Inflammatory macrophage (primary cell): Measurements from ENCODE around the gene ANKRD6.
A peak's percentile ranks its signal among the peaks of the same experiment; 100 is the strongest.

Experiments
- DNase-seq, 2 donors: peaks; one replicate each; pipeline ENCODE4 v3.0.0-alpha.2; 2020 to 2022

The ANKRD6 gene

GRCh38 chr6:89518352-89519055 lies 85.6 kb downstream of the ANKRD6 start:
- peak in 1 of 2 donors; percentile 4 for DNase-seq

GRCh38 chr6:89520736-89521135 lies 87.8 kb downstream of the ANKRD6 start:
- DNase-seq, result no peak

- no peak for DNase-seq
These were observed 89.8 kb downstream of the ANKRD6 start for GRCh38 chr6:89522778-89523177.

- DNase-seq, result no peak
These were observed 93.0 kb downstream of the ANKRD6 start for GRCh38 chr6:89525786-89526562.

GRCh38 chr6:89526563-89526869 lies 93.6 kb downstream of the ANKRD6 start:
- DNase-seq, result no peak

GRCh38 chr6:89527634-89528033 lies 94.7 kb downstream of the ANKRD6 start:
- DNase-seq, result peak; percentile 30 to 40

GRCh38 chr6:89528866-89529265 lies 95.9 kb downstream of the ANKRD6 start:
- DNase-seq, result no peak

GRCh38 chr6:89530982-89531381 lies 98.0 kb downstream of the ANKRD6 start:
- no peak for DNase-seq

GRCh38 chr6:89536231-89536630 lies 103.3 kb downstream of the ANKRD6 start:
- no peak for DNase-seq

GRCh38 chr6:89539779-89540178 lies 106.8 kb downstream of the ANKRD6 start:
- DNase-seq, result no peak

GRCh38 chr6:89542081-89542857 lies 109.3 kb downstream of the ANKRD6 start:
- no peak for DNase-seq

GRCh38 chr6:89542866-89543265 lies 109.9 kb downstream of the ANKRD6 start:
- no peak for DNase-seq

- DNase-seq, result no peak
These were observed 114.3 kb downstream of the ANKRD6 start for GRCh38 chr6:89547281-89547680.

GRCh38 chr6:89553431-89553830 lies 120.5 kb downstream of the ANKRD6 start:
- no peak for DNase-seq

GRCh38 chr6:89554106-89554505 lies 121.2 kb downstream of the ANKRD6 start:
- DNase-seq, result no peak

GRCh38 chr6:89555031-89555430 lies 122.1 kb downstream of the ANKRD6 start:
- DNase-seq, result no peak

GRCh38 chr6:89555806-89556205 lies 122.9 kb downstream of the ANKRD6 start:
- DNase-seq, result no peak

- no peak for DNase-seq
These were observed 126.5 kb downstream of the ANKRD6 start for GRCh38 chr6:89559487-89559886.

GRCh38 chr6:89562093-89562973 lies 129.4 kb downstream of the ANKRD6 start:
- DNase-seq, result no peak

- no peak for DNase-seq
These were observed 130.9 kb downstream of the ANKRD6 start for GRCh38 chr6:89563866-89564265.

- no peak for DNase-seq
These were observed 131.9 kb downstream of the ANKRD6 start for GRCh38 chr6:89564752-89565427.
